A549 (cell line): Measurements from ENCODE around the gene ARFGEF3.

Source experiments
- CTCF ChIP-seq: fragments of >200 bp; sonication (Bioruptor Twin); formaldehyde crosslinking; IDR thresholded peaks from 3 replicates; pipeline ENCODE4 v1.5.1; 2016
- EP300 ChIP-seq, 2 experiments: fragments of >200 bp; sonication (Bioruptor Twin); formaldehyde crosslinking; IDR thresholded peaks; 2 replicates in 1 of 2; 3 replicates in 1 of 2; pipeline ENCODE4 v1.6.1; 2016 to 2017
- JUN ChIP-seq, 2 experiments: fragments of >200 bp; sonication (Bioruptor Twin); formaldehyde crosslinking; IDR thresholded peaks; 2 replicates in 1 of 2; 3 replicates in 1 of 2; pipeline ENCODE4 v1.6.1; 2016 to 2017
- JUNB ChIP-seq: fragments of >200 bp; sonication (Bioruptor Twin); formaldehyde crosslinking; IDR thresholded peaks from 2 replicates; pipeline ENCODE4 v1.6.1; 2016
- MAZ ChIP-seq: fragments of 150-350 bp; IDR thresholded peaks from 2 replicates; pipeline ENCODE4 v1.6.1; 2014; ENCODE audit warnings: antibody characterized with exemption, low read depth, low read length, borderline replicate concordance
- MYC ChIP-seq: IDR thresholded peaks from 2 replicates; pipeline ENCODE4 v1.6.1; 2012; ENCODE audit warnings: mild to moderate bottlenecking, inconsistent platforms, low read length, improper control_type of control experiment, borderline replicate concordance
- POLR2A ChIP-seq: IDR thresholded peaks from 2 replicates; pipeline ENCODE4 v1.6.1; 2012; ENCODE audit warnings: mild to moderate bottlenecking, low read length
- REST ChIP-seq: fragments of 200-600 bp; sonication (generic); IDR thresholded peaks from 2 replicates; pipeline ENCODE4 v1.6.1; 2016; ENCODE audit warnings: antibody characterized with exemption, mild to moderate bottlenecking, moderate library complexity
- SMC3 ChIP-seq: fragments of >200 bp; sonication (Bioruptor Twin); formaldehyde crosslinking; IDR thresholded peaks from 3 replicates; pipeline ENCODE4 v1.6.1; 2018; ENCODE audit warnings: inconsistent platforms
- TF ChIP-seq, protein P1 (sequence below): fragments of 450-650 bp; IDR thresholded peaks from 2 replicates; pipeline ENCODE4 v1.6.1; 2014; ENCODE audit warnings: antibody characterized with exemption
- TF ChIP-seq, protein P2 (sequence below): IDR thresholded peaks from 2 replicates; pipeline ENCODE4 v1.6.1; 2012

DNA sequence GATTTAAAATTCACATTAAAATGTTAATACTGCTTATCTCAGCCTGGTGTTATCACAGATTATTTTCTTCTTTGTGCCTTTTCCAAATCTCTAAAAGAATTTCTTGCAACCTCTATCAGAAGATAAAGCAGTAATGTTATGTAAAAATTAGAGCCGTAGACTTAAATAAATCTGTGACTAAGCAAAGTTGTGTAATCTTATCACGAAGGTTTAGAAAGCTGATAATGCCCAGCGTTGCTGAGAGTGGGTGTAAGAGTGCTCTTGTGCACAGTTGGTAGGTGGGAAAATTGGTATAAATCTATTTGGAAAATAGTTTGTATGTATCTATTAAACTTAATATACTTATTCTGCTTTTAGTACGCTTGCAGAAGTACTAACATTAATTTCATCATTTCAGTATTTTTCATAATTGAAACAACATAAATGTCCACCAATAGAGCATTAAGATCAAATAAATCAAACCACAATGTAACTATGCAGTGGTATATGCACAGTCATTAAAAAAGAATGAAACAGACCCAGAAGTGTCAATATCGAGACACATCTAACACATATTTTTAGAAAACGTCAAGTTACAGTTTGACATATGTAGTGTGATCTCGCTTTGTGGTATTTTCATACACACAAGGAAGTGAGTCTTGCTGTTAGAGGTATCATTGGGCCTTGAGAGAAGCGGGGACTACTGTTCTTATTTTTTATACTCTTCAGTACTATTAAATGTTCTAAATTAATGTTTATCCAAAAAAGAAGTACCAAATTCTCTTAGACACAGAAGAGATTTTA, 111.0 kb downstream of the ARFGEF3 start:
- no peak for TF ChIP-seq EP300 (IDR thresholded peaks at IDR 0.05)
- no peak for TF ChIP-seq CTCF
- no peak for TF ChIP-seq REST
- no peak for TF ChIP-seq MYC
- TF ChIP-seq MAZ = no peak
- TF ChIP-seq, protein P1, sequence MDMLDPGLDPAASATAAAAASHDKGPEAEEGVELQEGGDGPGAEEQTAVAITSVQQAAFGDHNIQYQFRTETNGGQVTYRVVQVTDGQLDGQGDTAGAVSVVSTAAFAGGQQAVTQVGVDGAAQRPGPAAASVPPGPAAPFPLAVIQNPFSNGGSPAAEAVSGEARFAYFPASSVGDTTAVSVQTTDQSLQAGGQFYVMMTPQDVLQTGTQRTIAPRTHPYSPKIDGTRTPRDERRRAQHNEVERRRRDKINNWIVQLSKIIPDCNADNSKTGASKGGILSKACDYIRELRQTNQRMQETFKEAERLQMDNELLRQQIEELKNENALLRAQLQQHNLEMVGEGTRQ = no peak
- no peak for TF ChIP-seq JUNB
- no peak for TF ChIP-seq SMC3
- no peak for TF ChIP-seq JUN (IDR thresholded peaks at IDR 0.05)
- TF ChIP-seq POLR2A = no peak
- TF ChIP-seq, protein P2, sequence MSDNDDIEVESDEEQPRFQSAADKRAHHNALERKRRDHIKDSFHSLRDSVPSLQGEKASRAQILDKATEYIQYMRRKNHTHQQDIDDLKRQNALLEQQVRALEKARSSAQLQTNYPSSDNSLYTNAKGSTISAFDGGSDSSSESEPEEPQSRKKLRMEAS = no peak
